GM21381 (cell line): ENCODE measurements around the gene MCFD2.

Experiments used
- ATAC-seq: cut with Tn5 transposase; IDR thresholded peaks from one replicate; pipeline ENCODE4 v1.9.1; 2021; ENCODE audit warnings: mild to moderate bottlenecking, moderate library complexity; ENCODE audit not compliant: unreplicated experiment

The MCFD2 gene

DNA sequence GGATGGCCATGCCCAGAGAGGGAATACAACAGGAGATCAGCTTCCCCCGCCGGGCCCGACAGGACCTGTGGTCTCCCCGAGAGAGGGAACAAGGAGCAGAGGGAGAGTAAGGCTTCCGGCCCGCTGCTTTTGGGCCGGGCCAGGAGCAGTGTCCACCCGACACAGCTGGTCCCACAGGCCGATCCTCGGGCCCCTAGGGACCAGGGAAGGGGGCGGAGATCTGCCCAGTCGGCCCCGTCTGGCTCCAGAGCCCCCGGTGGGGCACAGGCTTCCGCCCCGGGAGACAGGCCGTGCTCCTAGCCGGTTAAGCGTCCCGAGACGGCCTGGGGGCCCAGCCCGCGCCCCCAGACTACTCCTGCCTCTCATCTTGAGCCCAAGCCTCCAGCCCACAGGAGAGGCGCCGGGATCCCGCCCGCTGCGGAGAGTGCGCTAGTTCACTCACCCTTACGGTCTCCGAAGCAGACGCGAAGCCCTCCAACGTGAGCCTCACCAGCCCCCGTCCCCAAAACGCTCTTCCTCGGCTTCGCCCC, at the start of gene MCFD2:
TSS of gene MCFD2 (minus strand) at position 526 of the 530 bp plus-strand sequence. CDS start 6,635 bp downstream, outside the sequence.
- peak; percentile 18 for ATAC-seq

DNA sequence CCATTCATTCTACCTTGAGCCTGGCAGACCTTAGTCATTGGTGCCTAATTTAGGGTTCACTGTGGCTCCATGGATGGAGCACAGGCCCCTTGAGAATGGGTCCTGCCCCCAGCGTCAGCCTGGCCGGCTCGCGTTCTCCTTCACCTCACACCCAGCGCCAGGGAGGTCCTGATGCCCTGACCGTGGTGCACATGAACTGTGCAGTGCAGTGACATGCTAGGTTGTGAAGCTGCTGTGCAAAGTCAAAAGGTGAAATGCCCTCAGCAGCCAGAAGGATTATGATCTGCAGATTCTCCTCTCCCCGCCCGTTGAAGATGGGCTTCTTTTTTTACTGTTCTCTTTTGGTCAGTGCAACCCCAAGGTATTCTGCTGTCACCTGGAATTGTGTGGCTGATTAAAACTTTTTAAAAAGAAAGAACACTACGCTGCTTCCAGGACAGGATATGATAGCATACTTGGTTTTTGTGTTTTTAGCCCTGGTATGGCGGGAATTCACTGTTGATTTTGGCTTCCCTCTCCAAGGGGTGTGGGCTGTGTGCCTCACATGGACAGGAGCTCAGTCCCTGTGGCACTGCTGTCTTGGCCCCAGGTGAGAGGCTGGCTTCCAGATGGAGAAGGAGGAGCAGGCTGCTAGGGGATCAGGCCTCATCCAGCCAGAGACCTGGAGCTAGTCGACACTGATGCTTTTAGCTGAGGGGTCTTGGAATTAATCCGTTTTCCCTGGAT, 49.4 kb upstream of the MCFD2 start:
- no peak for ATAC-seq

DNA sequence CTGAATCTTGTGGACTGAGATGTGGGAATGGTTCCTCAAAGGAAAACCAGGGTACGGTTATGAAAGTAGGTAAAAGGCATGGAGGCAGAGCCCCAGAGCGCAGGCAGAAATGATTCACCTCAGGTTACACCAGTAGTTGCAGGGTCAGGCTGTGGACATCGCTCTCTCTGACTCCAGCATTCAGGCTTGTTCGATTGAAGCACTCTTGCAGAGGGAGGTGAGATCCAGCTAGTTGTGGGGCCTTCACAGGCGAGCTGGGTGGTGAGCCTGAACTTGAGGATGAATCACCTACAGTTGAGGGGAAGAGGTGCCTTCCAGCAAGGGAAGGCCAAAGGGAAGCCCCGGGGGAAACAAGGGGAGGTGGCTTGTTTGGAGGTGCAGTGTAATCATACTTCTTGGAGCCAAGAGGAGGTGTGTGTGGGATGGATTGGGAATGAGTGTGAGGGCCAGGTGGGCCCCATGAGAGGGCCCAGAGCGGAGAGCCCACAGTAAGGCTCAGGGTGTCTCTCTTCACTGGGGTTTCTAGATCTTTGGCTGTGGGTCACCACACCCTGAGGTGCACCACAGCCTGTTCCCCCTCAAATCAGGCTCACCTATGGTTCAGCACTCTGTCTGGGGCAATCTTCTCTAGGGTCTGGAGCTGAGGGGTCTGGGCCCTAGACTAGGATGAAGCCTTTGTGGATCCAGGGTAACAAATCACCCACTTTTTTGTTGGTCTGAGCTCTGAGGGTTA, 48.5 kb upstream of the MCFD2 start:
- ATAC-seq: no peak

DNA sequence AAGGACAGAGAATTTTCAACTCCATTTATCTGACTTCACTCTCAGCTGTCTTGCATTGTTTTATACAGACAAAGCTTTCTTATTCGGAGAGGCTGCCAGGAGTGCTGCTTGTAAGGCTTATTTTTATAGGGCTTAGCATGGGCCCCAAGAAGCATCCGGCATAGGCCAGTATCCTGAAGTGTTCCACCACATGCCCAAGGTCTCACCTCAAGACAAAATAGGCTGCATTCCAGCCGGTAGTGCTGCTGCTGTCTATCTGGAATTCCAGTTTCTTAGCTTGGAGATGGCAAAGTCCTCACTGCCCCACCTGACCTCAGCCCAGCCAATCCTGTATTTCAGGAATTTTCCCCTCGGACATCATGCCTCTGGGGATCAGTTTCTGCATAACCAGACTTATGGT, 47.6 kb upstream of the MCFD2 start:
- no peak for ATAC-seq

DNA sequence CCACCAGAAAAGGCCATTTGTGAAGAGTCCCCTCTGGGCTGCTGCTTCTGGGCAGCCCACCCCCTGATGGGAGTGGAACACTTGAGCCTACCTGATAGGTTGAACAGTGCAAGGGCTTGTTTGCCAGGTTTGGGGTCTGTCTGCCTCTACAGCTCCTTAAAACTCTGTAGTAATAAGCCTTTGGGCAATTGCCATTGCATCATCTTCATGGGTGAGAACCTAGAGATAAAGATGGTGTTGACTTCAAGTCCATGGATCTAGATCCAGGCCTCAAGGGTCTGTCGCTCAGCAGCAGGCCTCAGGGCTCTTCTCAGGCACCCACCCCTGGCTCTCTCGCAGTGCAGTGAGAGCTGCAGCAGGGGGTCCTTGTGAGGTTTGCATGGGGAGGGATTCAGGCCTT, 47.1 kb upstream of the MCFD2 start:
- no peak for ATAC-seq

DNA sequence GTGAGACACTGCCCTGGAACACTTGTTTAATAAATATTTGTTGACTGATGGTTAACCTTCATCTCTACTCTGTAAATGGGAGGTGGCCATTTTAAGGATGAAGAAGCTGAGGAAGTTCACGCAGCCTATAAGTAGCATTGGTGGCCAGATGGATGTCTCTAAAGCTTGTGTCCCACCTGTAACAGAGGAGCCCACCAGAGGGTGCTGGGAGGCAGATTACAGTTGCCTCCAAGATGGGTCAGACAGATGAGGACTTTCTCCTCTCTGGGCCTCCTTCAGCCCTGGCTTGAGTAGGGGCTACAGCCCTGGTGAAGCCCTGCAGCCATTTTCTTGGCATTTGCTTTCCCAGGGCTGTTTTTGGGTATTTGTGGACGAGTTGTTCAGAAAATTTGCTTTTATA, 45.0 kb upstream of the MCFD2 start:
- ATAC-seq: no peak

DNA sequence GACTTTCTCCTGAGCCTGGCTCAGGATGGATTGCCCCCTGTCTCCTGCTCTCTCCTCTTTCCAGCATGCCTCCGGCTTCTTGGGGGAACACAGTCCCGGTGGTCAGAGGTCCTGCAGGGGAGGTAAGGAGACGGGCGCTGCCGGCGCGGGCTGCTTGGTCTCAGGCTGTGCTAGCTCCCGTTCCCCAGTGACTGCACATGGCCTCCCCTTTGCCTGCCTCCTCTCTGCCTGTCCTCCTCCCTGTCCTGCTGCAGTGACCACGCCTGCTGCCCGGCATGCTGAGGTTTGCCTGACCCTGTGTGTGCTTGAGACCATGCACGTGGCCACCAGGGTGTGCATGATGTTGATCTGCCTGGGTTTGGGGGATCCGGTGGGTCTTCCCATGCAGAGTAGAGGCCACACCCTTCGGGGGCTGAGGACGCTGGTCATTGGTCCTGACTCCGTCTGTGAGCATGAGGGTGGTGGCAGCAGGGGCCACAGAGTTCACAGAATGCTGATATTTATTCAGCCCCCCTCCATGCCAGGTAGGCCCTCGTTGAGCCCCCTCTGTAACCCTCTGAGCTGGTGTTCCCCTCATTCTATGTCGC, 42.9 kb upstream of the MCFD2 start:
- ATAC-seq: no peak

DNA sequence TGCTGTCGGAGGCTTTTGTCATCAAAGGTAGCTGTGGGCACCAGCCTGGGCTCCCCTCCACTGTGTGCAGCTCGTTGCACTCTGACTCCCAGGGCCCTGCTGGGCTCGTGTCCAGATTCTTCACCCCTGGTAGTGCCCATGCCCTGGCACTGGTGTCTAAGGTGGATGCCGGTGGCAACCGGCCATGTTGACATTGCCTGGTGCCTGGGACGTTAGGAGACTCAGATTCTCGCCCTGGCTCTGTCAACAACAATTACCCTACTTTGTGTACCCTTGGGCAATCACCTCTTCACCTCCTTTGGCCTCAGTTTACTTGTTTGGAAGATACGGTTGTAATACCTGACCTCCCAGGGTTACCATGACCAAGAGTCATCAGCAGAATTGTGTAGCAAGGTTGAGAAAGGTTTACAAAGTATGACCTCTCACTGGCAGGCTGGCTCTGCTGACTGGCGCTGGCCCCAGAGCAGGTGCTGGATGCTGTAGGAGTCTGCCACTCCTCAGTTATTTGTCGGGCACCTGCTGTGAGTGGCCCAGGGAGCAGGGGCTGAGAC, 41.5 kb upstream of the MCFD2 start:
- no peak for ATAC-seq

DNA sequence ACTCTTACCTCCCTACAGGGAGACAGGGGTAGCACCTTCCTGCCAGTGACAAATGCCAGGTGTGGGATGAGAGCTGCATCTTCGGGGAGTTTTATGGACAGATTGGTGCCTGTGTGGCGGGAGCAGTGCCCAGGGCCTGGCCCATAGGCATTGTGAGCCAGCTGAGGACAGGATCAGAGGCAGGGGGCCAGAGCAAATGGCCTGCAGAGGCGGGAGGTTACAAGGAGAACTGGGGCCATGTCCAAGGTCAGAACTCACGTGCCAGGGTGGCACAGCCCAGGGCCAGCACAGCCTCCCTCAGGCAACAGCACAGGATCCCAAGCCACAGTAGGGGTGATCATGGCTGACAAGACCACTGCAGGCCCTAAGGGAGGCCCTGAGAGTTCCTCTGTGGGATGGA, 40.2 kb upstream of the MCFD2 start:
- no peak for ATAC-seq

DNA sequence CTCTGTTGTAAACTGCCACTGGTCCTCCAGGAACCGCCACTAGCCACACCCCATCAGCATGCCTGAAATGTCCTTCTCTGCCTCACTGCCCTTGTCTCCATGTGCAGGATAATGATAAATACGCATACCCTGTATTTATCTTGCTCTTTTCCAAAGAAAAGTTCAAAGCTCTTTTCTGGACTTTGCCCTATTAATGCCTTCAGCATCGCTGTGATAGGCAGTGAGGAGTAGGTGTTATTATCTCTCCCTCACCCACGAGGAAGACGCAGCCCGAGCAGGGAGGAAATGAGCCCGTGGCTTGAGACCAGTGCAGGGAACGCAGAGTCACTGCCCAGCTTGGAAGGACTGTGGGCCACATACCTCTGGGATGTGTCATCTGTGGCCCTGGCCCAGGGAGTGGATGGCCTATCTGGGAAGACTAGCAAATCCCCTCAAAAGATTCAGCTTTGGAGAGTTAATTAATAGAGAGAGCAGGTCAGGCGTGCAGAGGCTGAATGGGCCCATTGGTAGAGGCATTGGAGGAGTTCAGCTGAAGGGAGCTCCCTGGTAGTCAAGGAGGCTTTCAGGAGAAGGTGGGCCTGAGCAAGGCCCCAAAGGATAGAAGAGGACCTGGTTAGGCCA, 39.5 kb upstream of the MCFD2 start:
- no peak for ATAC-seq

DNA sequence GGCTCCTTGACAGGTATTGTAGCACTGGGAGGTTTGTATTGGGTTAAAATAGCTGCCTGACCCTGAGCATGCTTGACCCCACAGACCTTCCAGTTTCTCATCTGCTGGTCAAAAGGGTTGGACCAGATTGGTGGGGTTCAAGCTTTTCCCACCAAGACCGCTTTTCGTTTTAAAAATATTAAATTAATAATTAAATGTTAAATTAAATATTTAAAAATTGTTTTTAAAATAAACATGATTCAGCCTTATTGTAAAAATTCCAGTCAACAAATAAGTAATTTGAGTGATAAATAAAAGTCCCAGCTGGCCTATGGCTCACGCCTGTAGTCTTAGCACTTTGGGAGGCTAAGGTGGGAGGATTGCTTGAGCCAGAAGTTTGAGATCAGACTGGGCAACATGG, 36.6 kb upstream of the MCFD2 start:
- ATAC-seq: no peak

DNA sequence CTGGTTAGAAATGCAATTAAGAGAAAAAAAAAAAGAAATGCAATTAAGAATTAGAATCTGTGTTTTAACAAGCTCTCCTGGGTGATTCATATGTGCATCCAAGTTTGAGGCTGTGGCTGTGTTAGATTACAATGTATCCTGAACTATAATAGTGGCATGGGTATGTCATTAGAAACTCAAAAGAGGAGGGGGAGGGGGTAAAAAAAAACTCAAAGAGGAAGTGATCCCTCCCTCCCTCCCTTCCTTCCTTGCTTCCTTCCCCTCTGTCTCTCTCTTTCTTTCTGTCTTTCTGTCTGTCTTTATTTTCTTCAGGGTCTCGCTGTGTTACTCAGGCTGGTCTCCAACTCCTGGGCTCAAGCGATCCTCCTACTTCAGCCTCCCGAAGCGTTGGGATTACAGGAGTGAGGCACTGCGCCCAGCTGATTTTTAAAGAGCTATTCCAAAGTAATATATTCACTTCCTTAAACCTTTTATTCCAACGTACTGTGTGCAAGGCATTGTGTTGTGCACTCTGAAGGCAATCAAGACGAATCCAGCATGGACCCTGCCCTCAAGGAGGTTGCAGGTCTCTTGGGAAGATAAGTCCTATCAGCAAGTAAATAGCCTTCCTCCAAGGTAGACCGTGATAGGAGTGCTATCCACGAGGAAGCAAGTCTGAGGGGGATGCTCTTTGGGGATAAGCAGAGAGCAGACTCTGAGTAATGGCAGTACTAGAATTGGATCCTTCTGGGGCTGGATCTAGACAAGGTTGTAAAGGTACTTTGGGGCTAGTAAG, 35.9 kb upstream of the MCFD2 start:
- no peak for ATAC-seq

DNA sequence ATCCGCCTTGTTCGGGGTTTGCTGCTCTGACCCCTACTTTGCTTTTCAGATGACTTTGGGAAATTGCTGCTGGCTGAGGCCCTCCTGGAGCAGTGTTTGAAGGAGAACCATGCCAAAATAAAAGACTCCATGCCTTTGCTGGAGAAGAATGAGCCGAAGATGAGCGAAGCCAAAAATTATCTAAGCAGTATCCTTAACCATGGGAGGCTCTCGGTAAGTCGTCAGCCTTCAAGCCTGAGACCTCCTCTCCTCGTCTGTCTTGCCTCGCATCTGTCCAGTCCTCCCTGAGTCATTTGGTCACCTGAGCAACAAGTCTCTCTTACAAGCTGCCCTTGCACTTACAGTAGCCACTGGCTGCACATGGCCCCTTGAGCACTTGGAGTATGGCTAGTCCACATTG, 34.7 kb upstream of the MCFD2 start:
- ATAC-seq: no peak

DNA sequence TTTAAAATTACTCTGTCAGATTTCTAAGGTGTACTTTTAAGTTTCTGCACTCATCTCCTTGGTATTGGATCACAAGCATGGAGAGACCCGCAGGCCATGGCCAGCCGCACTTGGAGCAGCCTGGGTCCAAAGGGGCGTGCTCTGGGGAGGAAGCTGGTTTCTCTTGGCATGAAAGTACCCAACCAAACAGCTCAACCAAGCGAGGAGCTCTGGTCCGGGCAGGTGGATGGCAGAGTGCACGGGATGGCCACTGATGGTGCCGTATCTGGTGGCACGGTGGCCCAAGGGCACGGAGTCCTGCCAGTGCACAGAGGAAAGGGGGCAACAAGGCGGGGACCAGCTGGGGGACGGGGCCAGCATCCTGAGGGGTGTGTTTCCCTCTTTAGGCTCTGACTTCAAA, 32.2 kb upstream of the MCFD2 start:
- ATAC-seq: no peak

DNA sequence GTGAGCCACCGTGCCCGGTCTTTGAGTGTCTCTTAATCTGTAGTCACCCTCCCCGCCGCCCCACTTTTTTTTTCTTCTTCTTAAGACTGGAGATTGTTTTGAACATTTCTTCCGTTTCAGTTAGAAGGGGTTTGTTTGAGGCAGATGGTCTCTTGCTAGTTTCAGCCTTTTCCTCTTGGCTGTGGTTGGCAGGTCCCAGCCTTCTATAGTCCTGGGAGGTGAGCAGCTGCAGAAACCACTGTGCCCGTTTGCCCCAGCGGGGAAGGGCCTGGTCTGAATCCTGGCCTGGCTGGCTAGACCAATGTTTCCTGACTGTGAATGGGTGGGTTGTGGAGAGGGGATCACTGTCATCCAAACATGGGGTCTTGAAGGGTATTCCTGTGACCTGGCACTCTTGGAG, 30.1 kb upstream of the MCFD2 start:
- ATAC-seq: no peak

DNA sequence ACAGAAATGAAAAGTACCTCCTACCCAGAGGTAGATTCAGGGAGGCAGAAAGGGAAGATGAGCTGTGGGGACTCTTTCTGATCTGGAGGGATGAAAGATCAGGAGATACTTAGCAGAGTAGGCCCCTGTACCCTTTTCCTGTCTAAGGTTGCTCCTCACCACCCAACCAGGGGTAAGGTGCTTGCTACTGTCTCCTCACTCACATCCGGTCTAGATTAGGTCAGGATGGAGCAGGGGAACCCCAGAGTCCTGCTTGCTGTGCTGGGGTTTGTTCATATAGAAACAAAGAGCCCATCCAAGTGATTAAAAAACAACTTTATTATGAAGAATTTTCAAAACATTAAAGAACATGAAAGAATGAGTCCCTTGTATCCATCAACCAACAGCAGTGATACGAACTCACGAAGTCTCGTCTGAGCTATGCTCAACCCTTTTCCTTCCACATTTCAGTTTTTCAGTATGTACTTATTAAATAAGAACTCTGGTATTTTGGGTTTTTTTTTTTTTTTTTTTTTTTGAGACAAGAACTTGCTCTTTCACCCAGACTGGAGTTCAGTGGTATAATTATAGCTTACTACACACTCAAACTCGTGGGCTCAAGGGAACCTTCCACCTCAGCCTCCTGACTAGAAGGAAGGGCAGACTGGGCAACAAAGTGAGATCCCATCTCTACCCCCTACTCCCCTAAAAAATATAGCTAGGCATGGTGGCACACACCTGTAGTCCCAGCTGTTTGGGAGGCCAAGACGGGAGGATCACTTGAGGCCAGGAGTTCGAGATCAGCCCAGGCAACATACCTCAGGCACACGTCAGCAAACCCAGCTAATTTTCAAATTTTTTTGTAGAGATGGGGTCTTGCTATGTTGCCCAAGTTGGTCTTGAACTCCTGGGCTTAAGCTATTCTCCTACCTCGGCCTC, 28.5 kb upstream of the MCFD2 start:
- ATAC-seq: no peak

DNA sequence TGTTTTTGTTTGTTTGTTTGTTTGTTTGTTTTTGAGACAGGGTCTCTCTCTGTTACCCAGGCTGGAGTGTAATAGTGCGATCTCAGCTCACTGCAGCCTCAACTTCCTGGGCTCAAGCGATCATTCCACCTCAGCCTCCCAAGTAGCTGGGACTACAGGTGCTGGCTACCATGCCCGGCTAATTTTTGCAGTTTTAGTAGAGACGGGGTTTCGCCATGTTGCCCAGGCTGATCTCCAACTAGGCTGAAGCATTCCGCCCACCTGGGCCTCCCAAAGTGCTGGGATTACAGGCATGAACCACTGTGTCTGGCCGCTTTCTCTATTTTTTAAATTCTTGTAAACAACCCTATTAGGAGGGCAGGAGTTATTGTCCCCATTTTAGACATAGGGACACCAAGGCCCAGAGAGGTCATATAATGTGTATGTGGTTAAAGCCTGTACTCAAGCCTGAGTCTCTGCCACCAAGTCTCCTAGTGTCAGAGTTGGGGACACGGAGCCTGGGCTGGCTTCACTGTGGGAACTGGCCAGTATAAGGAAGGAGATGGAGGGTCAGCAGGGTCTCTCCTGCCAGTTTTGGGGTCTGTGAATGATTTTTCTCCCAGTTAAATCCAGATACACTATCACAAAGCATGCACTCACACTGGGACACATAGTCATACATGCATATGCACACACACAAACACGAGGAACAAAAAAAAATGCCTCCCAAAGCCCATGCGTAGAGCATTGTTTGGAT, 27.5 kb upstream of the MCFD2 start:
- no peak for ATAC-seq

DNA sequence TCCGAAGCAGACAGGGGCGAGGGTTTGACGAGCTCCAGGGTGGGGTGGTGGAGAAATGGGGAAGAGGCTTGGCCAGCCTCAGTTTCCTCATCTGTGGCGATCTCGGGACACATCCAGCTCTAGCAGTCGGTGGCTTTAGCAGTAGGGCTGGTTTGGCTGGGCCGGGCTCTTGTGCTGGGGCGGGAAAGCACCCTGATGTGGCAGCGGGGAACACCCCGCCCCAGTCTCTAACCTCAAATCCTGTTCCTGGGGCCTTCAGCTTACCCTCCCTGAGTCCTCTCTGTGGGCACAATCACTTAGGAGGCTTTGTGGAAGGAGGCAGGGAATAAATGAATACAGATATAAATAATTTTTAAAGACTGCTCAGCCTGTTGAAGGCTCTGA, 26.5 kb upstream of the MCFD2 start:
- peak; percentile 34 for ATAC-seq
